ENCODE data around the gene EXOC3L2. TPM values are rescaled to one million over a fixed set of nuclear protein-coding genes. Genes with fewer than 3 reads are reported as not detected.
A peak's percentile ranks its signal among the peaks of the same experiment; 100 is the strongest.

Gene EXOC3L2
- total RNA-seq, 5 donors from 2014 or later (not counting 1 experiment from before 2014, with no cell fraction given), result not detected

GRCh38 chr19:45163751-45164460 lies 81.3 kb downstream of the EXOC3L2 start:
- H3K4me1 ChIP-seq (ENCODE audit: control insufficient read depth in 1 of 2, extremely low read depth in 1 of 2, insufficient read depth in 2 of 2, low read length in 2 of 2), result peaks cover 2 to 33% of the 10 kb centered on the region in 2 experiments
- peak overlapping the region; percentile 25 for H3K27ac ChIP-seq (ENCODE audit: low read length)
- peaks cover 0 to 15% of the 10 kb centered on the region in 2 experiments for H3K27me3 ChIP-seq (replicated peaks in 1 of 2; ENCODE audit: control insufficient read depth in 2 of 2, extremely low read depth in 1 of 2, insufficient read depth in 2 of 2, low read length in 1 of 2)
- H3K36me3 Mint-ChIP-seq, result no peaks in the 10 kb centered on the region
- CTCF ChIA-PET, result no interaction called here
- peak overlapping the region; percentile 46 to 48 for H3K27ac Mint-ChIP-seq
- H3K4me3 ChIP-seq (ENCODE audit: control insufficient read depth in 1 of 2, extremely low read depth in 1 of 2, low read length in 1 of 2), result no peak overlapping the region
- ATAC-seq (replicated peaks in 1 of 4) (peak in 1 of 4 experiments; percentile 15), DNase-seq (no peak)
- H3K4me1 Mint-ChIP-seq, result peaks cover 19 to 33% (median 21%) of the 10 kb centered on the region in 3 donors
- 73% methylated on average over 6 of the region's 15 CpGs for WGBS (ENCODE audit: insufficient coverage)
- POLR2A ChIA-PET, result interaction anchor here in 1 of 2 donors (0.6 kb wide), 1 partner anchor 25 kb away, joined by 4 read pairs; no protein-coding TSS in a partner anchor
- H3K27me3 Mint-ChIP-seq, result peaks cover 0 to 2% of the 10 kb centered on the region in 2 donors
- no peaks in the 10 kb centered on the region for H3K36me3 ChIP-seq (ENCODE audit: control insufficient read depth in 2 of 2, extremely low read depth in 1 of 2, insufficient read depth in 1 of 2, low read length in 1 of 2)
- peak overlapping the region in 1 of 3 donors; percentile 42 for H3K4me3 Mint-ChIP-seq
- no peaks in the 10 kb centered on the region for H3K9me3 Mint-ChIP-seq
- H3K9me3 ChIP-seq, result no peaks in the 10 kb centered on the region

- CTCF ChIA-PET, result no interaction called here
- ATAC-seq (replicated peaks in 1 of 4) (no peak), DNase-seq (no peak)
- Mint-ChIP-seq H3K27ac (no peak overlapping the region), H3K4me3 (no peak overlapping the region), H3K9me3 (no peaks in the 10 kb centered on the region), H3K27me3 (peaks cover under 1 to 2% of the 10 kb centered on the region in 2 donors), H3K36me3 (no peaks in the 10 kb centered on the region), H3K4me1 (peaks cover 16 to 26% (median 20%) of the 10 kb centered on the region in 3 donors)
- POLR2A ChIA-PET, result no interaction called here
- Histone ChIP-seq H3K9me3 (no peaks in the 10 kb centered on the region), H3K36me3 (ENCODE audit: control insufficient read depth in 2 of 2, extremely low read depth in 1 of 2, insufficient read depth in 1 of 2, low read length in 1 of 2) (no peaks in the 10 kb centered on the region), H3K4me1 (ENCODE audit: control insufficient read depth in 1 of 2, extremely low read depth in 1 of 2, insufficient read depth in 2 of 2, low read length in 2 of 2) (peaks cover 2 to 32% of the 10 kb centered on the region in 2 experiments), H3K4me3 (ENCODE audit: control insufficient read depth in 1 of 2, extremely low read depth in 1 of 2, low read length in 1 of 2) (no peak overlapping the region), H3K27me3 (replicated peaks in 1 of 2; ENCODE audit: control insufficient read depth in 2 of 2, extremely low read depth in 1 of 2, insufficient read depth in 2 of 2, low read length in 1 of 2) (peaks cover 0 to 22% of the 10 kb centered on the region in 2 experiments), H3K27ac (ENCODE audit: low read length) (no peak overlapping the region)
- WGBS (ENCODE audit: insufficient coverage), result 85% methylated on average over 17 of the region's 17 CpGs
These were observed 82.1 kb downstream of the EXOC3L2 start for GRCh38 chr19:45163156-45163555.

- no peak overlapping the region for H3K4me3 ChIP-seq (ENCODE audit: control insufficient read depth in 1 of 2, extremely low read depth in 1 of 2, low read length in 1 of 2)
- Mint-ChIP-seq H3K36me3 (no peaks in the 10 kb centered on the region), H3K27ac (no peak overlapping the region), H3K9me3 (no peaks in the 10 kb centered on the region), H3K4me3 (no peak overlapping the region), H3K27me3 (peaks cover 4 to 5% of the 10 kb centered on the region in 2 donors), H3K4me1 (peaks cover 16 to 29% (median 23%) of the 10 kb centered on the region in 3 donors)
- no peaks in the 10 kb centered on the region for H3K36me3 ChIP-seq (ENCODE audit: control insufficient read depth in 2 of 2, extremely low read depth in 1 of 2, insufficient read depth in 1 of 2, low read length in 1 of 2)
- no peaks in the 10 kb centered on the region for H3K9me3 ChIP-seq
- ATAC-seq (replicated peaks in 1 of 4) (no peak), DNase-seq (no peak)
- H3K4me1 ChIP-seq (ENCODE audit: control insufficient read depth in 1 of 2, extremely low read depth in 1 of 2, insufficient read depth in 2 of 2, low read length in 2 of 2), result peaks cover 2 to 32% of the 10 kb centered on the region in 2 experiments
- CTCF ChIA-PET, result no interaction called here
- POLR2A ChIA-PET, result no interaction called here
- no peak overlapping the region for H3K27ac ChIP-seq (ENCODE audit: low read length)
- peaks cover 0 to 27% of the 10 kb centered on the region in 2 experiments for H3K27me3 ChIP-seq (replicated peaks in 1 of 2; ENCODE audit: control insufficient read depth in 2 of 2, extremely low read depth in 1 of 2, insufficient read depth in 2 of 2, low read length in 1 of 2)
- whole genome bisulfite sequencing (ENCODE audit: insufficient coverage), result 93% methylated on average over 14 of the region's 18 CpGs
These were observed 82.5 kb downstream of the EXOC3L2 start for GRCh38 chr19:45162608-45163143.

Other genes with a start within 250 kb of the EXOC3L2 start
- gene RELB, start 243.9 kb downstream of the EXOC3L2 start, total RNA-seq, result 10 to 100 TPM; 29.4 to 65.5 (median 40.4) TPM
- gene CLASRP, start 206.4 kb downstream of the EXOC3L2 start, total RNA-seq, result 100 to 1,000 TPM; 141 to 153 (median 149) TPM
- gene ZNF296, start 168.9 kb downstream of the EXOC3L2 start, total RNA-seq, result 1 to 10 TPM; 1.4 to 4.3 (median 3.5) TPM
- 10 to 100 TPM in 4 of 5 donors, 1 to 10 TPM in 1; 4.0 to 23.1 (median 22.7) TPM for gene GEMIN7, start 166.1 kb downstream of the EXOC3L2 start, total RNA-seq
- 10 to 100 TPM; 17.2 to 35.2 (median 30.4) TPM for gene PPP1R37, start 152.2 kb downstream of the EXOC3L2 start, total RNA-seq
- 1 to 10 TPM in 4 of 5 donors, under 1 TPM in 1; 0.95 to 1.3 (median 1.2) TPM for gene NKPD1, start 84.4 kb downstream of the EXOC3L2 start, total RNA-seq
- 10 to 100 TPM; 53.9 to 92.4 (median 73.7) TPM for gene TRAPPC6A, start 67.2 kb downstream of the EXOC3L2 start, total RNA-seq
- 10 to 100 TPM; 14.9 to 36.2 (median 32.8) TPM for gene BLOC1S3, start 66.6 kb downstream of the EXOC3L2 start, total RNA-seq
- 10 to 100 TPM; 28.0 to 34.8 (median 29.9) TPM for gene MARK4, start 5.9 kb upstream of the EXOC3L2 start, total RNA-seq
- gene CKM, start 77.5 kb upstream of the EXOC3L2 start, total RNA-seq, result not detected
- gene KLC3, start 95.3 kb upstream of the EXOC3L2 start, total RNA-seq, result under 1 TPM in 1 of 5 donors, not detected in 4; 0.35 TPM
- 10 to 100 TPM; 14.5 to 23.2 (median 21.3) TPM for gene ERCC2, start 125.2 kb upstream of the EXOC3L2 start, total RNA-seq
- gene PPP1R13L, start 159.7 kb upstream of the EXOC3L2 start, total RNA-seq, result 10 to 100 TPM in 4 of 5 donors, 1 to 10 TPM in 1; 7.9 to 15.7 (median 12.5) TPM
- gene POLR1G, start 161.2 kb upstream of the EXOC3L2 start, total RNA-seq, result 1 to 10 TPM in 3 of 5 donors, under 1 TPM in 2; 0.82 to 6.2 (median 5.0) TPM
- gene ERCC1, start 178.5 kb upstream of the EXOC3L2 start, total RNA-seq, result 10 to 100 TPM; 41.7 to 55.4 (median 51.6) TPM
- gene FOSB, start 222.6 kb upstream of the EXOC3L2 start, total RNA-seq, result 1,000 to 10,000 TPM in 1 of 5 donors, 100 to 1,000 TPM in 1, 10 to 100 TPM in 1, 1 to 10 TPM in 2; 6.7 to 1,173 (median 10.4) TPM

All from T-cell (primary cell).